Neural progenitor cell (in vitro differentiated cells): ENCODE measurements around the gene RAD51B. TPM values are rescaled to one million over a fixed set of nuclear protein-coding genes. Genes with fewer than 3 reads are reported as not detected.
A peak's percentile ranks its signal among the peaks of the same experiment; 100 is the strongest.

Experiments
- DNase-seq: peaks from one replicate; pipeline ENCODE4 v3.0.0-alpha.2; 2016; ENCODE audit warnings: low spot score
- H2AFZ ChIP-seq: fragments of 200-600 bp; sonication (generic); replicated peaks from 2 replicates; pipeline ENCODE4 v1.6.1; 2016; ENCODE audit warnings: antibody characterized with exemption
- H3F3A ChIP-seq: fragments of 200-600 bp; sonication (generic); 2 replicates; pipeline ENCODE4 v1.6.1; 2016; ENCODE audit warnings: antibody characterized with exemption, low read depth
- H3K27ac ChIP-seq: fragments of 200-600 bp; sonication (generic); 2 replicates; pipeline ENCODE4 v1.5.1; 2016; ENCODE audit warnings: mild to moderate bottlenecking
- H3K27me3 ChIP-seq: fragments of 200-600 bp; sonication (generic); 2 replicates; pipeline ENCODE4 v1.6.1; 2016; ENCODE audit warnings: mild to moderate bottlenecking, moderate library complexity
- H3K36me3 ChIP-seq: fragments of 200-600 bp; sonication (generic); 2 replicates; pipeline ENCODE4 v1.5.1; 2016
- H3K4me1 ChIP-seq: fragments of 200-600 bp; sonication (generic); 2 replicates; pipeline ENCODE4 v1.6.1; 2016; ENCODE audit warnings: mixed run types
- H3K4me2 ChIP-seq: fragments of 200-600 bp; sonication (generic); 2 replicates; pipeline ENCODE4 v1.6.1; 2016
- H3K4me3 ChIP-seq: fragments of 200-600 bp; sonication (generic); 2 replicates; pipeline ENCODE4 v1.5.1; 2016
- H3K79me2 ChIP-seq: fragments of 200-600 bp; sonication (generic); 2 replicates; pipeline ENCODE4 v1.6.1; 2016; ENCODE audit warnings: low read depth
- H3K9ac ChIP-seq: fragments of 200-600 bp; sonication (generic); 2 replicates; pipeline ENCODE4 v1.6.1; 2016
- H3K9me3 ChIP-seq: fragments of 200-600 bp; sonication (generic); 2 replicates; pipeline ENCODE4 v1.5.1; 2016; ENCODE audit warnings: low read depth
- H4K20me1 ChIP-seq: fragments of 200-600 bp; sonication (generic); 2 replicates; pipeline ENCODE4 v1.6.1; 2016; ENCODE audit warnings: low read depth
- H3K27ac Mint-ChIP-seq: 3 replicates; pipeline ENCODE4 v1.8.0; 2021; ENCODE audit warnings: mixed read lengths
- H3K27me3 Mint-ChIP-seq: 2 replicates; pipeline ENCODE4 v1.8.0; 2022; ENCODE audit warnings: low read depth, mild to moderate bottlenecking, inconsistent platforms, moderate library complexity, mixed read lengths; ENCODE audit not compliant: insufficient read depth
- H3K36me3 Mint-ChIP-seq: 3 replicates; pipeline ENCODE4 v1.8.0; 2021; ENCODE audit warnings: mixed read lengths
- H3K4me1 Mint-ChIP-seq: 3 replicates; pipeline ENCODE4 v1.8.0; 2021; ENCODE audit warnings: mixed read lengths
- H3K4me3 Mint-ChIP-seq: 3 replicates; pipeline ENCODE4 v1.8.0; 2021; ENCODE audit warnings: mild to moderate bottlenecking, moderate library complexity, mixed read lengths
- H3K9me3 Mint-ChIP-seq: 3 replicates; pipeline ENCODE4 v1.8.0; 2020; ENCODE audit warnings: mixed read lengths
- CTCF ChIP-seq: fragments of 200-600 bp; sonication (generic); IDR thresholded peaks from 2 replicates; pipeline ENCODE4 v1.5.1; 2017; ENCODE audit warnings: antibody characterized with exemption, mild to moderate bottlenecking
- EZH2 ChIP-seq: fragments of 200-600 bp; sonication (generic); IDR thresholded peaks from 2 replicates; pipeline ENCODE4 v1.6.1; 2017; ENCODE audit warnings: antibody characterized with exemption, mild to moderate bottlenecking, moderate library complexity
- EZH2phosphoT487 ChIP-seq: fragments of 200-600 bp; sonication (generic); IDR thresholded peaks from 2 replicates; pipeline ENCODE4 v1.6.1; 2017; ENCODE audit warnings: antibody characterized with exemption
- total RNA-seq: library from RNA; depleted of rRNA; stranded (reverse); fragments of >200 nt; gene quantifications from 2 replicates; pipeline ENCODE4 v1.2.3, GENCODE V29; 2015; ENCODE audit warnings: low replicate concordance

The RAD51B gene
- total RNA-seq, 1 donor from 2014 or later = 50.5 TPM

- peaks cover 20% of the 10 kb centered on the region for H3K4me1 ChIP-seq
- H3K36me3 ChIP-seq = no peaks in the 10 kb centered on the region
- Mint-ChIP-seq H3K4me1 (peaks cover 72% of the 10 kb centered on the region), H3K36me3 (no peaks in the 10 kb centered on the region), H3K9me3 (peaks cover 5% of the 10 kb centered on the region), H3K27ac (no peak overlapping the region), H3K4me3 (no peak overlapping the region), H3K27me3 (peaks cover 9% of the 10 kb centered on the region)
- H3K9me3 ChIP-seq = no peaks in the 10 kb centered on the region
- peaks cover 4% of the 10 kb centered on the region for H3F3A ChIP-seq
- no peak overlapping the region for H3K9ac ChIP-seq
- no peak overlapping the region for H3K27ac ChIP-seq
- H3K27me3 ChIP-seq = no peaks in the 10 kb centered on the region
- TF ChIP-seq EZH2phosphoT487 = no peak
- no peak for TF ChIP-seq EZH2
- peak; percentile 30 for TF ChIP-seq CTCF
- DNase-seq = peak; percentile 43
- no peaks in the 10 kb centered on the region for H4K20me1 ChIP-seq
- no peak overlapping the region for H3K4me2 ChIP-seq
- H3K4me3 ChIP-seq = no peak overlapping the region
- H3K79me2 ChIP-seq = no peaks in the 10 kb centered on the region
- H2AFZ ChIP-seq = no peak overlapping the region
Observed at GRCh38 chr14:68655911-68656316, 836.3 kb downstream of the RAD51B start.

- H3K9ac ChIP-seq = no peak overlapping the region
- no peak overlapping the region for H3K4me3 ChIP-seq
- DNase-seq = no peak
- TF ChIP-seq CTCF (no peak), EZH2phosphoT487 (no peak), EZH2 (no peak)
- H3K9me3 Mint-ChIP-seq = peaks cover 6% of the 10 kb centered on the region
- no peak overlapping the region for H3K4me3 Mint-ChIP-seq
- no peak overlapping the region for H3K4me2 ChIP-seq
- H3K36me3 Mint-ChIP-seq = no peaks in the 10 kb centered on the region
- H4K20me1 ChIP-seq = no peaks in the 10 kb centered on the region
- no peaks in the 10 kb centered on the region for H3K9me3 ChIP-seq
- H3F3A ChIP-seq = peaks cover 4% of the 10 kb centered on the region
- H3K27me3 Mint-ChIP-seq = peaks cover 9% of the 10 kb centered on the region
- H2AFZ ChIP-seq = no peak overlapping the region
- no peak overlapping the region for H3K27ac Mint-ChIP-seq
- no peaks in the 10 kb centered on the region for H3K79me2 ChIP-seq
- H3K27me3 ChIP-seq = no peaks in the 10 kb centered on the region
- no peaks in the 10 kb centered on the region for H3K36me3 ChIP-seq
- peaks cover 20% of the 10 kb centered on the region for H3K4me1 ChIP-seq
- H3K4me1 Mint-ChIP-seq = peaks cover 70% of the 10 kb centered on the region
- H3K27ac ChIP-seq = no peak overlapping the region
Observed at GRCh38 chr14:68656452-68656851, 836.9 kb downstream of the RAD51B start.

DNA sequence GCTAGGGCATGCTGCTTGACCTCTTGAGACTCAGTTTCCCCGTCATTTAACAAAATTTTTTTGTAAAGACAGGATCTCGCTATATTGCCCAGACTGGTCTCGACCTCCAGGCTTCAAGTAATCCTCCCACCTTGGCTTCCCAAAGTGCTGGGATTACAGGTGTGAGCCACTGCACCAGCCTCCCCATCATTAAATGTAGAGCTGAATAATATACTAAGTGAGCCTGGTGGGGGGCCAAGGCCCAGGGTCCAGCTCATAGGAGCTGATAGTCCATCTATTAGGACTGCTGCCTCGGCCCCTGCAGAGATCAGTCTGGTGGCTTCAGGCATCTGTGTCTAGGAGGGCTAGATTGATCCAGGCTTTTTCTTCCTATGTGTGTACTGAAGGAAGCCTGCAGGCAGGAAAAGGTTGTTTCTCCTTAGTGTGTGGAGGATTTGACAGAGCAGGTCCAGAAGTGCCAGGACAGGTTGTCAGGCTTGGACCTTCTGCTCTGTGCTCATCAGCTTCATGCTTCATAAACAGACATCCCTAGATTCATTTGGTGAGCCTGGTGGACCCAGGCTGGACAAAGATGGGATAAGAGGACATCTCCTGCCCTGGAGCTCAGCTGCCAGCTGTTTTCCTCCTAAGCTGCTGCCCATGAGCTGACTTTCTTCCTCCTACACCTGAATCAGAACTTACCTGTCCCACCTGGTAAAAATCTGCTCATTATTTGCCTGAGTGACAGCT, 837.9 kb downstream of the RAD51B start:
- Histone ChIP-seq H3K27ac (no peak overlapping the region), H3K4me3 (no peak overlapping the region)
- H3K4me1 Mint-ChIP-seq = peaks cover 71% of the 10 kb centered on the region

More for the DNA sequence above, 837.9 kb downstream of the RAD51B start:
- H3K9me3 Mint-ChIP-seq = peaks cover 6% of the 10 kb centered on the region
- H3K36me3 Mint-ChIP-seq = peaks cover 3% of the 10 kb centered on the region
- H3K36me3 ChIP-seq = no peaks in the 10 kb centered on the region
- no peaks in the 10 kb centered on the region for H3K79me2 ChIP-seq
- no peaks in the 10 kb centered on the region for H3K27me3 ChIP-seq
- H2AFZ ChIP-seq = no peak overlapping the region
- no peak overlapping the region for H3K4me2 ChIP-seq
- H3K9me3 ChIP-seq = no peaks in the 10 kb centered on the region
- peaks cover 4% of the 10 kb centered on the region for H3F3A ChIP-seq
- peaks cover 22% of the 10 kb centered on the region for H3K4me1 ChIP-seq
- no peak for TF ChIP-seq EZH2
- no peak for TF ChIP-seq EZH2phosphoT487
- no peak for TF ChIP-seq CTCF
- peaks cover 9% of the 10 kb centered on the region for H3K27me3 Mint-ChIP-seq
- H4K20me1 ChIP-seq = no peaks in the 10 kb centered on the region
- no peak for DNase-seq
- peak overlapping the region; percentile 13 for H3K4me3 Mint-ChIP-seq
- no peak overlapping the region for H3K9ac ChIP-seq
- peak overlapping the region; percentile 33 for H3K27ac Mint-ChIP-seq
